Kidney epithelial cell (primary cell): ENCODE data around the gene ARAP2. TPM values are rescaled to one million over a fixed set of nuclear protein-coding genes. Genes with fewer than 3 reads are reported as not detected.

Experiments used
- DNase-seq: peaks from one replicate; pipeline ENCODE4 v3.0.0-alpha.2; 2010; ENCODE audit warnings: low read depth
- H3K27me3 ChIP-seq: 2 replicates; pipeline ENCODE4 v1.6.0; 2011; ENCODE audit warnings: low read length; ENCODE audit not compliant: control insufficient read depth, insufficient read depth
- H3K36me3 ChIP-seq: 2 replicates; pipeline ENCODE4 v1.5.1; 2011; ENCODE audit warnings: low read length; ENCODE audit not compliant: control insufficient read depth, insufficient read depth
- H3K4me3 ChIP-seq: 2 replicates; pipeline ENCODE4 v1.5.1; 2011; ENCODE audit warnings: low read depth, mild to moderate bottlenecking, control low read depth, low read length
- CTCF ChIP-seq: IDR thresholded peaks from 2 replicates; pipeline ENCODE4 v1.5.1; 2011; ENCODE audit warnings: mild to moderate bottlenecking, moderate library complexity, low read length, control low read depth, inconsistent platforms; ENCODE audit not compliant: insufficient read depth, poor library complexity, severe bottlenecking
- total RNA-seq: library from RNA; depleted of rRNA; stranded (reverse); fragments of >200 nt; gene quantifications from 2 replicates; pipeline ENCODE4 v1.2.3, GENCODE V29; 2015

ARAP2 gene
- total RNA-seq, 1 donor from 2014 or later: 14.4 TPM

- TF ChIP-seq CTCF: no peak
- Histone ChIP-seq H3K4me3 (no peak overlapping the region), H3K27me3 (no peaks in the 10 kb centered on the region), H3K36me3 (no peaks in the 10 kb centered on the region)
- DNase-seq: no peak
Observed at GRCh38 chr4:36065274-36065871, 178.9 kb downstream of the ARAP2 start.

DNA sequence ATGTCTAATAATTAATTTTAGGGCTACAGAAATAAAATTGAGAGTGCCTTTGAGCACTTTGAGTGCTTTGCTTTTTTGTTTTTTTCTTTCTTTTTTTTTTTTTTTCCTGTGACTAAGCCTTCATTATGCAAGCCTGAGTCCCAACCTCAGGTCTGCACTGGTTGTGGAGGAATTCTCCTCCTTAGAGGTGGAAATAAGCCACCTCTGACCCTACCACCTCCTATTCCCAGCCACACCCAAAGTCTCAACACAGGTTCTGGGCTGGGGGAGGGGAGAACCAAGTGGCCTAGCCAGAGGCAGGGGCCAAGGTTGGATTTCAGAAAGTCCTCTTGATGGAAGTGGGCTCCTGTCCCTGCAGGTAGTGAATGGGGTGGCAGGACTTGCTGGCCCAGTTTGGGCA, 180.2 kb downstream of the ARAP2 start:
- no peak for TF ChIP-seq CTCF
- H3K27me3 ChIP-seq: no peaks in the 10 kb centered on the region
- no peaks in the 10 kb centered on the region for H3K36me3 ChIP-seq
- no peak overlapping the region for H3K4me3 ChIP-seq
- DNase-seq: no peak

- Histone ChIP-seq H3K36me3 (no peaks in the 10 kb centered on the region), H3K27me3 (no peaks in the 10 kb centered on the region), H3K4me3 (no peak overlapping the region)
- DNase-seq: no peak
- no peak for TF ChIP-seq CTCF
Observed at GRCh38 chr4:36056136-36056535, 188.2 kb downstream of the ARAP2 start.

DNA sequence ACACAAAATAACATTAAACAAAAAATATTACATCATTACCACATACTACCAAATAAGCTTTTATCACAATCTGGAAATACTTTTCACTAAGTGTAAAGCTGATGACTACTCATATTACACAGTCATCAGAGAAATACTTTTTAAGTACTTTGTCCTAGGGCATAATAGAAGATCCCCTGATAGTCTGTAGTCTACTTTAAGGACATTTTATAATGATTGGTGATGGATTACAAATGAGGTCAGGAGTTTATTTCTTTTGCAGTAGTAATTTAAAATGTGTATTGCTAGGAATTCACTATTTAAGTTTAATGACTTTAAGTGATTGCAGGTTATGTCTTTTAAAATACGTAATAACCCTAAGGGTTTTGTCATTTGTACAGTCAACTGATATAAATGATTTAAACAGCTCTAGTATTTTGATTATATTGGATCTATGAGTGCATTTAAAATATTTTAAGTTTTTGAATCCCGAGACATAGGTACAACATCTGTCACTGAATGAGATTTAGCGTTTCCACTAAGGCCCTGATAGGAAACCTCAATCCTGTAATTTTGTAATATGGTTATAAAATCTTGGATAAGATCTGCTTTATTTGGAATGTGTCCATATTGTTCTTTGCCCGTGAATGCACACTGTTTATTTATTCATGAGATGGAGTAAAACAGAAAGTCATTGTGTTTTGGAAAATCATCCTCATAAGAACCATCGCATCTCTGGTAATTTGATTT, 189.5 kb downstream of the ARAP2 start:
- Histone ChIP-seq H3K4me3 (no peak overlapping the region), H3K36me3 (no peaks in the 10 kb centered on the region), H3K27me3 (no peaks in the 10 kb centered on the region)
- no peak for DNase-seq
- TF ChIP-seq CTCF: no peak

DNA sequence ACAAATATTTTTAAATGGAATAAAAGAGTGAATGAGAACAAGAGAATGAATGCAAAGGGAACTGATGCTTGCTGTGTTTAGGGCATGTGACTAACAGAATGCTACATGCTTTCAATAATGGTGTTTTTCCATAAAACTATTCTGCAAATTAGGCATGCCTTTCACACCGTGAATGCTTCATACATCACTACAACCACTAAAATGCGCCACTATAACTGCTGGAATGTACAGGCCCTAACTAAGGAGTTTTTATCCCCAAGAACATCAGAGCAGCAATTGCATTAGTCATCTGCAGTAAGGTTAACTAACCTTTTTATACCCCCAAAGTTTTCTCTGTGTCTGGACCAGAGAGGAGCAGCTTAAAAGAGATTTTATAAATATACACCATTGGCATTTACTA, 190.4 kb downstream of the ARAP2 start:
- Histone ChIP-seq H3K36me3 (no peaks in the 10 kb centered on the region), H3K27me3 (no peaks in the 10 kb centered on the region), H3K4me3 (no peak overlapping the region)
- no peak for TF ChIP-seq CTCF
- DNase-seq: peak; percentile 62

GRCh38 chr4:36051634-36052033, 192.7 kb downstream of the ARAP2 start:
- H3K27me3 ChIP-seq: no peaks in the 10 kb centered on the region
- H3K36me3 ChIP-seq: no peaks in the 10 kb centered on the region
- no peak for DNase-seq
- TF ChIP-seq CTCF: no peak
- no peak overlapping the region for H3K4me3 ChIP-seq
